GM12892 (cell line): ENCODE results near the gene THRB.

Source experiments
- POLR2A ChIP-seq: IDR thresholded peaks from 2 replicates; pipeline ENCODE4 v1.6.1; 2011; ENCODE audit warnings: low read depth, low read length, control low read depth
- POLR2AphosphoS5 ChIP-seq: IDR thresholded peaks from 2 replicates; pipeline ENCODE4 v1.6.1; 2011; ENCODE audit warnings: low read depth, low read length, control low read depth

DNA sequence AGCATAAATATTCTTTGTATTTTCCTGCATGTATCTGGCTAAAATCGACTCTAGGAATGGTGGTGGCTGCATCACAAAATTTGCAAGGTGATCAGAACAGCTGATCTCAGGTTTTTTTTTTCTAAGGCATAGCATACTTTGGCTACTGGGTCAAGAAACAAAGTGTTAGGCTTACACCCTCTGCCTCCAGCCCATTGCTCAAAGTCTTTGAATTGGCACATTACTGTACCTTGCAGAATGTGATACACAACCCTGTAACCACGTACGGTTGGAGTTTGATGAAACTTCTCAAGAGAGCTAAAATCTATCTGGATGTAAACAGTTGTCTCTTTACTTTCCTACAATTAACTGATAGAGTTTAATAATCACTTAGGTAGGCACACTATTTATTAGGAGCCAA is 188.1 kb downstream of the THRB start:
- TF ChIP-seq POLR2A (no peak), POLR2AphosphoS5 (no peak)
